GM23338 (cell line): ENCODE data around the gene SPG7. TPM values are rescaled to one million over a fixed set of nuclear protein-coding genes. Genes with fewer than 3 reads are reported as not detected.

Source experiments
- ATAC-seq: fragments of 200-7000 bp; cut with Tn5 transposase; 3 replicates; pipeline ENCODE4 v1.9.1; 2020
- DNase-seq: peaks from one replicate; pipeline ENCODE4 v3.0.0-alpha.2; 2015; ENCODE audit warnings: low spot score
- H2AFZ ChIP-seq: fragments of 200-600 bp; sonication (generic); 2 replicates; pipeline ENCODE4 v1.8.0; 2016; ENCODE audit warnings: antibody characterized with exemption, mild to moderate bottlenecking, moderate library complexity
- H3F3A ChIP-seq: fragments of 200-600 bp; sonication (generic); replicated peaks from 2 replicates; pipeline ENCODE4 v1.8.0; 2017; ENCODE audit warnings: antibody characterized with exemption, mixed run types, low read depth
- H3K27ac ChIP-seq: fragments of 200-600 bp; sonication (generic); 2 replicates; pipeline ENCODE4 v1.6.1; 2016; ENCODE audit warnings: low read depth
- H3K27me3 ChIP-seq: fragments of 200-600 bp; sonication (generic); 2 replicates; pipeline ENCODE4 v1.8.0; 2016; ENCODE audit warnings: mild to moderate bottlenecking, mixed run types, moderate library complexity; ENCODE audit not compliant: insufficient read depth
- H3K36me3 ChIP-seq: fragments of 200-600 bp; sonication (generic); 2 replicates; pipeline ENCODE4 v1.8.0; 2016; ENCODE audit warnings: mild to moderate bottlenecking; ENCODE audit not compliant: insufficient read depth
- H3K4me1 ChIP-seq: fragments of 200-600 bp; sonication (generic); 2 replicates; pipeline ENCODE4 v1.8.0; 2016; ENCODE audit warnings: mild to moderate bottlenecking, moderate library complexity; ENCODE audit not compliant: insufficient read depth
- H3K4me2 ChIP-seq: fragments of 200-600 bp; sonication (generic); 2 replicates; pipeline ENCODE4 v1.7.1; 2017; ENCODE audit warnings: mixed run types
- H3K4me3 ChIP-seq: fragments of 200-600 bp; sonication (generic); 2 replicates; pipeline ENCODE4 v1.6.1; 2016; ENCODE audit warnings: mixed run types
- H3K79me2 ChIP-seq: fragments of 200-600 bp; sonication (generic); replicated peaks from 2 replicates; pipeline ENCODE4 v1.8.0; 2017; ENCODE audit warnings: mild to moderate bottlenecking; ENCODE audit not compliant: insufficient read depth
- H3K9me2 ChIP-seq: fragments of 200-600 bp; sonication (generic); 2 replicates; pipeline ENCODE4 v1.8.0; 2017; ENCODE audit not compliant: insufficient read depth
- H4K20me1 ChIP-seq: fragments of 200-600 bp; sonication (generic); replicated peaks from 2 replicates; pipeline ENCODE4 v1.8.0; 2017; ENCODE audit warnings: mild to moderate bottlenecking; ENCODE audit not compliant: insufficient read depth
- H3K27ac Mint-ChIP-seq: 2 replicates; pipeline ENCODE4 v1.8.0; 2020; ENCODE audit warnings: inconsistent platforms, mild to moderate bottlenecking, moderate library complexity, mixed read lengths
- H3K27me3 Mint-ChIP-seq: 3 replicates; pipeline ENCODE4 v1.8.0; 2022; ENCODE audit warnings: low read depth, mild to moderate bottlenecking, moderate library complexity, mixed read lengths, inconsistent platforms; ENCODE audit not compliant: insufficient read depth, poor library complexity
- H3K36me3 Mint-ChIP-seq: 3 replicates; pipeline ENCODE4 v1.8.0; 2021; ENCODE audit warnings: low read depth, mild to moderate bottlenecking, inconsistent platforms, moderate library complexity, mixed read lengths
- H3K4me1 Mint-ChIP-seq: 3 replicates; pipeline ENCODE4 v1.8.0; 2020; ENCODE audit warnings: mild to moderate bottlenecking, inconsistent platforms, mixed read lengths
- H3K4me3 Mint-ChIP-seq: 3 replicates; pipeline ENCODE4 v1.8.0; 2021; ENCODE audit warnings: moderate library complexity, mild to moderate bottlenecking, inconsistent platforms, mixed read lengths
- H3K9me3 Mint-ChIP-seq: 3 replicates; pipeline ENCODE4 v1.8.0; 2020; ENCODE audit warnings: moderate library complexity, mild to moderate bottlenecking, inconsistent platforms, mixed read lengths
- CREB1 ChIP-seq: fragments of 250-450 bp; sonication (Bioruptor Pico); IDR thresholded peaks from 2 replicates; pipeline ENCODE4 v1.5.0; 2020; ENCODE audit warnings: low read depth, mild to moderate bottlenecking, moderate library complexity
- EZH2phosphoT487 ChIP-seq: fragments of 200-600 bp; sonication (generic); IDR thresholded peaks from one replicate; pipeline ENCODE4 v1.8.1; 2018; ENCODE audit warnings: antibody characterized with exemption; ENCODE audit not compliant: unreplicated experiment
- JUNB ChIP-seq: IDR thresholded peaks from one replicate; pipeline ENCODE4 v1.6.1; 2016; ENCODE audit warnings: antibody characterized with exemption; ENCODE audit not compliant: unreplicated experiment
- NANOG ChIP-seq: IDR thresholded peaks from 2 replicates; pipeline ENCODE4 v1.6.1; 2016; ENCODE audit warnings: antibody characterized with exemption, borderline replicate concordance
- POLR2AphosphoS5 ChIP-seq: IDR thresholded peaks from 2 replicates; pipeline ENCODE4 v1.6.1; 2016; ENCODE audit warnings: antibody characterized with exemption, low read depth
- ZNF114 ChIP-seq: fragments of 250-450 bp; sonication (Bioruptor Pico); IDR thresholded peaks from 2 replicates; pipeline ENCODE4 v1.5.0; 2020; ENCODE audit warnings: mild to moderate bottlenecking, moderate library complexity
- ZNF331 ChIP-seq: fragments of 250-450 bp; sonication (Bioruptor Pico); IDR thresholded peaks from 2 replicates; pipeline ENCODE4 v1.5.0; 2020; ENCODE audit warnings: low read depth, mild to moderate bottlenecking, moderate library complexity
- polyA plus RNA-seq: library from polyadenylated mRNA; unstranded; fragments of >200 nt; fragmentation: Nextera tagmentation; extraction: Ambion mirVana; gene quantifications from 2 replicates; pipeline ENCODE4 v1.2.1, GENCODE V29; 2016
- total RNA-seq: library from RNA; depleted of rRNA; stranded (reverse); fragments of >200 nt; shearing (Covaris generic); gene quantifications from 2 replicates; pipeline ENCODE4 v1.2.3, GENCODE V29; 2014
- TF ChIP-seq, protein P1 (sequence below): fragments of 250-450 bp; sonication (Bioruptor Pico); IDR thresholded peaks from 2 replicates; pipeline ENCODE4 v1.5.0; 2020; ENCODE audit warnings: mild to moderate bottlenecking, moderate library complexity

SPG7 gene
- total and polyA plus RNA-seq, 2 experiments from 2014 or later, result 77.1 to 267 TPM

DNA sequence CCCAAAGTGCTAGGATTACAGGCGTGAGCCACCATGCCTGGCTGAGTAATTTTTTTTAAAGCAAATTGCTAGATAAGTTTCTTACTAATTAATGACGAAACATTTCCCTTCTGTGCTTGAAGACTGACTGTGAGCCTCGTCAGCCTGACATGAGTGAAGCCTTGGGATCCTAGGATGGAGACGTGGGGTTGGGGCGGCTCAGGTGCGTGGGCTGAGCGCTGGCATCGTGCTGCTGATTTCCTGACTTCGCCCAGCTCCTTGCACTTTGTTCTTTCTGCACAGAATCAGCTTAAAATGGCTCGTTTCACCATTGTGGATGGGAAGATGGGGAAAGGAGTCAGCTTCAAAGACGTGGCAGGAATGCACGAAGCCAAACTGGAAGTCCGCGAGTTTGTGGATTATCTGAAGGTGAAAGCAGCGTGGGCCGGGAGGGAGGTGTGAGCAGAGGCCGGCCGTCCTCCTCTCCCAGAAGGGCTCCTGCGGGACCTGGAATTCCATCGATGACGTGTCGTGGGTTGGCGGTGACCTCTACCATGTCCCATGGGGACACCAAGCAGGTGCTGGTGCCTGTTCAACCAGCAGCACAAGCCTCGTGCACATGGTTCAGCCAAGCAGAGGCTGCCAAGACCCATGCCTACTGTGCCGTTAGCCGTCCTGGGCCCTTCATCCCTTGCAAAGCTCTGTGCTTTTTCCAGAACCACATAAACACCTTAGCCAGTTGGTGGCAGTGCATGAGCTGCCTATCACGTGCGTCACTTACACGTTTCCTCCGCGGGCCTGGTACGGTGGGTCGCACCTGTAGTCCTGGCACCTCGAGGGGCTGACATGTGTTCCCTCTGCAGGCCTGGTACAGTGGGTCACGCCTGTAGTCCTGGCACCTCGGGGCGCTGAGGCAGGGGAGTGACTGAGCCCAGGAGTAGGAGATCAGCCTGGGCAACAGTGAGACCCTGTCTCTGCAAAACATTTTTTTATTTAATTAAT, 22.5 kb downstream of the SPG7 start:
- no peaks in the 10 kb centered on the region for H3K4me1 ChIP-seq
- H3K4me1 Mint-ChIP-seq, result no peaks in the 10 kb centered on the region
- no peaks in the 10 kb centered on the region for H3K27me3 ChIP-seq
- H3K79me2 ChIP-seq, result peaks cover 16% of the 10 kb centered on the region; the same call in 1 of the 2 replicates
- H3K27ac ChIP-seq, result no peak overlapping the region
- TF ChIP-seq CREB1 (CRISPR knock-in tag) (no peak), ZNF114 (CRISPR knock-in tag) (no peak), EZH2phosphoT487 (no peak), ZNF331 (CRISPR knock-in tag) (no peak), NANOG (no peak), JUNB (no peak), POLR2AphosphoS5 (no peak)
- TF ChIP-seq, protein P1, sequence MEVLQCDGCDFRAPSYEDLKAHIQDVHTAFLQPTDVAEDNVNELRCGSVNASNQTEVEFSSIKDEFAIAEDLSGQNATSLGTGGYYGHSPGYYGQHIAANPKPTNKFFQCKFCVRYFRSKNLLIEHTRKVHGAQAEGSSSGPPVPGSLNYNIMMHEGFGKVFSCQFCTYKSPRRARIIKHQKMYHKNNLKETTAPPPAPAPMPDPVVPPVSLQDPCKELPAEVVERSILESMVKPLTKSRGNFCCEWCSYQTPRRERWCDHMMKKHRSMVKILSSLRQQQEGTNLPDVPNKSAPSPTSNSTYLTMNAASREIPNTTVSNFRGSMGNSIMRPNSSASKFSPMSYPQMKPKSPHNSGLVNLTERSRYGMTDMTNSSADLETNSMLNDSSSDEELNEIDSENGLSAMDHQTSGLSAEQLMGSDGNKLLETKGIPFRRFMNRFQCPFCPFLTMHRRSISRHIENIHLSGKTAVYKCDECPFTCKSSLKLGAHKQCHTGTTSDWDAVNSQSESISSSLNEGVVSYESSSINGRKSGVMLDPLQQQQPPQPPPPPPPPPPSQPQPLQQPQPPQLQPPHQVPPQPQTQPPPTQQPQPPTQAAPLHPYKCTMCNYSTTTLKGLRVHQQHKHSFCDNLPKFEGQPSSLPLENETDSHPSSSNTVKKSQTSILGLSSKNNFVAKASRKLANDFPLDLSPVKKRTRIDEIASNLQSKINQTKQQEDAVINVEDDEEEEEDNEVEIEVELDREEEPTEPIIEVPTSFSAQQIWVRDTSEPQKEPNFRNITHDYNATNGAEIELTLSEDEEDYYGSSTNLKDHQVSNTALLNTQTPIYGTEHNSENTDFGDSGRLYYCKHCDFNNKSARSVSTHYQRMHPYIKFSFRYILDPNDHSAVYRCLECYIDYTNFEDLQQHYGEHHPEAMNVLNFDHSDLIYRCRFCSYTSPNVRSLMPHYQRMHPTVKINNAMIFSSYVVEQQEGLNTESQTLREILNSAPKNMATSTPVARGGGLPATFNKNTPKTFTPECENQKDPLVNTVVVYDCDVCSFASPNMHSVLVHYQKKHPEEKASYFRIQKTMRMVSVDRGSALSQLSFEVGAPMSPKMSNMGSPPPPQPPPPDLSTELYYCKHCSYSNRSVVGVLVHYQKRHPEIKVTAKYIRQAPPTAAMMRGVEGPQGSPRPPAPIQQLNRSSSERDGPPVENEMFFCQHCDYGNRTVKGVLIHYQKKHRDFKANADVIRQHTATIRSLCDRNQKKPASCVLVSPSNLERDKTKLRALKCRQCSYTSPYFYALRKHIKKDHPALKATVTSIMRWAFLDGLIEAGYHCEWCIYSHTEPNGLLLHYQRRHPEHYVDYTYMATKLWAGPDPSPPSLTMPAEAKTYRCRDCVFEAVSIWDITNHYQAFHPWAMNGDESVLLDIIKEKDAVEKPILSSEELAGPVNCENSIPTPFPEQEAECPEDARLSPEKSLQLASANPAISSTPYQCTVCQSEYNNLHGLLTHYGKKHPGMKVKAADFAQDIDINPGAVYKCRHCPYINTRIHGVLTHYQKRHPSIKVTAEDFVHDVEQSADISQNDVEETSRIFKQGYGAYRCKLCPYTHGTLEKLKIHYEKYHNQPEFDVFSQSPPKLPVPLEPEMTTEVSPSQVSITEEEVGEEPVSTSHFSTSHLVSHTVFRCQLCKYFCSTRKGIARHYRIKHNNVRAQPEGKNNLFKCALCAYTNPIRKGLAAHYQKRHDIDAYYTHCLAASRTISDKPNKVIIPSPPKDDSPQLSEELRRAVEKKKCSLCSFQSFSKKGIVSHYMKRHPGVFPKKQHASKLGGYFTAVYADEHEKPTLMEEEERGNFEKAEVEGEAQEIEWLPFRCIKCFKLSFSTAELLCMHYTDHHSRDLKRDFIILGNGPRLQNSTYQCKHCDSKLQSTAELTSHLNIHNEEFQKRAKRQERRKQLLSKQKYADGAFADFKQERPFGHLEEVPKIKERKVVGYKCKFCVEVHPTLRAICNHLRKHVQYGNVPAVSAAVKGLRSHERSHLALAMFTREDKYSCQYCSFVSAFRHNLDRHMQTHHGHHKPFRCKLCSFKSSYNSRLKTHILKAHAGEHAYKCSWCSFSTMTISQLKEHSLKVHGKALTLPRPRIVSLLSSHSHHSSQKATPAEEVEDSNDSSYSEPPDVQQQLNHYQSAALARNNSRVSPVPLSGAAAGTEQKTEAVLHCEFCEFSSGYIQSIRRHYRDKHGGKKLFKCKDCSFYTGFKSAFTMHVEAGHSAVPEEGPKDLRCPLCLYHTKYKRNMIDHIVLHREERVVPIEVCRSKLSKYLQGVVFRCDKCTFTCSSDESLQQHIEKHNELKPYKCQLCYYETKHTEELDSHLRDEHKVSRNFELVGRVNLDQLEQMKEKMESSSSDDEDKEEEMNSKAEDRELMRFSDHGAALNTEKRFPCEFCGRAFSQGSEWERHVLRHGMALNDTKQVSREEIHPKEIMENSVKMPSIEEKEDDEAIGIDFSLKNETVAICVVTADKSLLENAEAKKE (CRISPR knock-in tag), result no peak
- peaks cover 12% of the 10 kb centered on the region; the same call in 1 of the 2 replicates for H3F3A ChIP-seq
- no peak overlapping the region for H2AFZ ChIP-seq
- H3K4me3 ChIP-seq, result no peak overlapping the region
- H4K20me1 ChIP-seq, result peaks cover 14% of the 10 kb centered on the region
- no peaks in the 10 kb centered on the region for H3K9me3 Mint-ChIP-seq
- no peak overlapping the region for H3K27ac Mint-ChIP-seq
- peaks cover 66% of the 10 kb centered on the region for H3K36me3 ChIP-seq
- no peaks in the 10 kb centered on the region for H3K27me3 Mint-ChIP-seq
- H3K36me3 Mint-ChIP-seq, result peaks cover 85% of the 10 kb centered on the region
- no peak for DNase-seq
- no peak overlapping the region for H3K4me2 ChIP-seq
- no peaks in the 10 kb centered on the region for H3K9me2 ChIP-seq
- ATAC-seq, result no peak
- no peak overlapping the region for H3K4me3 Mint-ChIP-seq
